HG02759 (cell line): ENCODE data around the gene NTPCR.
A peak's percentile ranks its signal among the peaks of the same experiment; 100 is the strongest.

Source experiments
- ATAC-seq: cut with Tn5 transposase; IDR thresholded peaks from one replicate; pipeline ENCODE4 v1.9.1; 2021; ENCODE audit warnings: mild to moderate bottlenecking, moderate library complexity; ENCODE audit not compliant: unreplicated experiment

NTPCR gene

DNA sequence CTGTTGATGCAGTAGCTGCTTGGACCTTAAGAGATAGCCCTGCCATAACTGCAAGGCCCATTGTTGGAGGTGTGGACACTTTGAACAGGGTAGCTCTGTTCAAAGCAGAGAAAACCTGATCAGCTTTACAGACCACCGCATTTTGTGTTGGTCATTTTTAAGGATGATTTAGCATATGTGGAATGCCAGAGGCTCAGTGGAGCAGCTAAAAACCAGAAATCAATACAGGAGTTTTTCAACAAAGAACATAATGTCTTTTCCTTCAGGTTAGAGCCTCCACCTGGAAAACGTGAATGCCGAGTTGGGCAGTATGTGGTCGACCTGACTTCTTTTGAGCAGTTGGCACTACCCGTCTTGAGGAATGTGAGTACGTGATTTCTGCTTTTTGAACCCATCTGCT is 5.7 kb downstream of the NTPCR start:
- no peak for ATAC-seq

- no peak for ATAC-seq
Observed at GRCh38 chr1:232958067-232958466, 7.7 kb downstream of the NTPCR start.

DNA sequence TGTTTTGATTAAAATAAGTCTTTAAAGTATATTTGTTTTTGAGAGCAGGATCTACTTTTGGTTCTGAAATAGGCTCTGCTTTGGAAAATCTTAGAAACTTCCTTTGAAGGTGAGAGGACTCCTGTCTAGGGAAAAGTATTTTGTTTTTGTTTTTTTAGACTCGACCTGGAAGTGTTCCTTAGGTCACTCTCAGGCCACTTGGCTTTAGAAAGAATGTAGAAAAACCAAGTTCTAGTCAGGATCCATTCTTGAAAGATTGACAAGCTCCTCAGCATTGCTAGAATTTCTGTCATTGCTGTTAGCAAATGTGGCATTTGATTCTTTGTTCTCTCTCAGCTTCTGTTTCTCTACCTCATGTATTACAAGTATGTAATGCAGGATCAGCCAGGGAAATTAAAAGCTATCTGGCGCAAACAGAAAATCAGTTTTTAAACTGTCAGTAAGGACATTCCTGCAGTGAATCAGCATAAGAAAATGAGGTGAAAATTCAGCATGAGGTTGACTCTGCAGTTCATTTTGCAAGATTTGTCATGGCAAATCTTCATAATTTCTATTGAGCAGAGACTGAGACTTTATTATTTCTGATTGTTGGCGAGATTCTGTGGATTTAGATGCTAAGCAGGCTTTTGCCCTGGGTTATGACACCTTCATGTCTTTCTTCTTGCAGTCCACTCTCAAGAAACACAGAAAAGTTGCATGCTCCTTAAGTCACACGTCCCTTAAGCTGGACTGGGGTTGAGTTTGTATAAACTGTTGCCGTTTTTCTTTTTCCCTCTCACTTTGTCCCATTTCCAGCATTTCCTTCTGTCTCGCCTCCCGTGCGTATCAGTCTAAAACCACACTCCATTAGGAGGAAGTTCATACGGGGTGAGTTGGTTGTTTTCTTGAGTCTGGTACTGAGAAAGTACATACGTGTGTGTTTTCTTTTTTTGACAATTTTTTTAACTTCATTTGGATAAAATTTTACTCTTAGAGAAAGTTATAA is 12.6 kb downstream of the NTPCR start:
- no peak for ATAC-seq

DNA sequence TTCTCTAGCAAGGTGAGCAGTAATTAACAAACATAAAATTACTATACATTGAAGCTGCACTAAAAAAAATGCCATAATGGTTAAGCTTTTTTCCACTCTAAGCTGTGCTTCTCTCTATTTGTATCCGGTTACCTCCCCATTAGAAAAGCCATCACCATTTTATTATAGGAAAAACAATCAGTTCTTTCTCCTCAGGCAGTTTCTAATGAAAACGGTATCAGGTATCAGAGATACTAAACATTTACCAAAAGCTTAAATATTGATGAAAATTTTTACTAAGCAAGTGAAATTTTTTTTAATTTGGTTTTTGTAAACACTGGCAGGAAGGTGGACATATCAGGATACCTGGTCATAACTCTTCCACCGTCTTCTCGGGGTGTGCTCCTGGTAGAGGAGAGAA is 14.2 kb downstream of the NTPCR start:
- no peak for ATAC-seq

- ATAC-seq, result peak; percentile 61
Observed at GRCh38 chr1:232965124-232965911, 14.9 kb downstream of the NTPCR start.

GRCh38 chr1:232965912-232966217 is 15.5 kb downstream of the NTPCR start:
- no peak for ATAC-seq

DNA sequence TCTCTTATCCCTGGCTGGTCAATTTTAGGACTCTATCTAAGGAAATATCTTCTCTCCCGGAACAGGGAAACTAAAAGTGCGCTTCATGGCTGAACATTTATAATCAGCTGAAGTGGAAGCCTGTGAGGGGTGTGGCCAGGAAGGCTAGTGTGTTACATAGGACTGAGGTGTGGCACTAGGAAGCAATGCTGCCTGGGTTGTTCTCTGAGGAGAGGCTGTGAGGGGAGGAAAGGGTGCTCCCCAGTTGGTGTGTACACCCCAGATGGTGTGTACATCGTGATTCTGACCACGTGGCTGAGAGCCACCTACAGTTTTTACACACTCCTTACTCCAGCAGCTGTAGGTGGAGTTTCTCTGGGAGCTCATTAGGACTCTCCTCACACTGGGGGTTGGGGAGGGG is 16.3 kb downstream of the NTPCR start:
- ATAC-seq, result no peak

- ATAC-seq, result no peak
Observed at GRCh38 chr1:232968391-232968790, 18.0 kb downstream of the NTPCR start.

- ATAC-seq, result peak; percentile 47
Observed at GRCh38 chr1:232968965-232969364, 18.6 kb downstream of the NTPCR start.

DNA sequence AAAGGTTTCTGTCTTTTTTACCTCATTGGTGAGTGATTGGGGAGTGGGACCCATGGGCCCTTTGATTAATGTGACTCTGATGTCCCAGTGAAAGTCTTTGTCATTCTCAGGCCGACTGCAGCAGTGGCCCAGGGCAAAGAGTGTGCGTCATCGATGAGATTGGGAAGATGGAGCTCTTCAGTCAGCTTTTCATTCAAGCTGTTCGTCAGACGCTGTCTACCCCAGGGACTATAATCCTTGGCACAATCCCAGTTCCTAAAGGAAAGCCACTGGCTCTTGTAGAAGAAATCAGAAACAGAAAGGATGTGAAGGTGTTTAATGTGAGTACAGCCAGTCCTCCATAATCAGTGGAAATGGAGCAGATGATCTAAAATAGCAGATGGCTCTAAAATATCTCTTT is 19.4 kb downstream of the NTPCR start:
- no peak for ATAC-seq

DNA sequence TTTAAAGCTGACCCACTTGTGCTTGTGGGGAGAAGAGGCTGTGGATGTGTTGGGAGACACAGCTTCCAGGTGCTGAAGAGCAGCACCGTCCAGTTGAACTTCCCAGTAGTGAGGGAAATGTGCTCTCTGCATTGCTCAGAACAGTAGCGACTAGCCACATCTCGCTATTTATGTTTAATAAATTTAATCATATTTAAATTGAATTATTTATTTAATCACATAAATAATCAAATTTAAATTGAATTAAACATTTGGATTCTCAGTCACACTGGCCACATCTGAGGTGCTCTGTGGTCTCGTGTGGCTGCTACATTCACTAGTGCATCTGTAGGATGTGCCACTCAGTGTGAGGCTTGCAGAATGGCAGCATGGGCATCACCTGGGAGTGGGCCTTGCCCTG is 20.1 kb downstream of the NTPCR start:
- ATAC-seq, result no peak

DNA sequence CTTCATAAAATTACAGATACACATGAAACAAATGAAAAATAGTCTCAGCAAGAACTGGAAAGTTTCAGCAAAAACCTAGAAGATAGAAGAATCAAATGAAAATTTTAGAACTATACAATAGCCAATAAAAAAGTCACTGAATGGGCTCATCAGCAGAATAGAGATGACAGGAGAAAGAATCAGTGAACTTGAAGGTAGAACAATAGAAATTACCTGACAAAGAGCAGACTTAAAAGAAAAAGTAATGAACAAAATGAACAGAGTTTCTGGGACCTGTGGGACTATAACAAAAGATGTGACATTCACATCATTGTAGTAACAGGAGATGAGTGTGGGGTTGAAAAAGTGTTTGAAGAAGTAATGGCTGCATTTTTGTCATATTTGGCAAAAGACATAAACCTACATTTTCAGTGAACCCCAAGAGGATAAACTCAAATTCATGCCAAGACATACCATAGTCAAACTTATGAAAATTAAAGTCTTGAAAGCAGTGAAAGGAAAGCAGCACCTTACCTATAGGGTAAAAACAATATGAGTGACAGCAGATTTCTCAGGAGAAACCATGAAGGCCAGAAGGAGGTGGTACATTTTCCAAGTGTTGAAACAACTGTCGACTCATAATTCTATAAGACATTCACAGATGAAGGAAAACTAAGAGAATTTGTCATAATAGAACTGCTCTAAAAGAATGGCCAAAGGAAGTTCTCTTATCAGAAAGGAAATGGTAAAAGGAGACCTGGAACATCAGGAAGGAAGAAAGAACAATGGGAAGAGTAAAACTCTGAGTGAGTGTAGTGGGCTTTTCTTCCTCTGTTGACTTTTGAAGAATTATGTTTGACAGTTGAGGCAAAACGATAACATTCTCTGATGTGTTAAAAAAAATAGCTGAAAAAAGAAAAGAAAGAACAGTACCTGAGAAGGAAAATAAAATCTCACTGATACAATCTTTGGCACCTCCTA is 23.5 kb downstream of the NTPCR start:
- no peak for ATAC-seq

- ATAC-seq, result no peak
Observed at GRCh38 chr1:232974971-232975370, 24.6 kb downstream of the NTPCR start.

DNA sequence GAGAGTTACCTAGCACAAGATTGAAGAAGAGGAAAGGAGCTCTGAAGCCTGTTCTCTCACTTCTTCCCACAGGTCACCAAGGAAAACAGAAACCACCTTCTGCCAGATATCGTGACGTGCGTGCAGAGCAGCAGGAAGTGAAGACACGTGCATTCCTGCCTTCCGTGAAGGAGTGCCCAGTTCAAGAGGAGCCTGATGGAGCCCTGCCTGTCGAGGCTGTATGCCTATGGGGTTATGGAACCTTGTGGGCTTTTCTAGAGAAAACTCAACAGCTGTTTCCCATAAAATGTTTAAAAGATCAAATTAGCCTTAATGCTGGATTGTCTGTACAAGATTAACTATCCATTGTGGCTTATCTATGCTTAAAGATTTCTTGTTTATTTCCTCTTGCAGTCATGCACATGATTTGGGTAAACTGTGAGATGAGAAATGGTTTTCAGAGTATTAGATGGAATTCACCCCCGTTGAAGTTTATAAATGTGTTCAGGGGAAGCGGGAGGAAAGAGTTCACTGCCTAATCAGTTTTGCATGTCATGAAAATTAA is 27.8 kb downstream of the NTPCR start:
- no peak for ATAC-seq

DNA sequence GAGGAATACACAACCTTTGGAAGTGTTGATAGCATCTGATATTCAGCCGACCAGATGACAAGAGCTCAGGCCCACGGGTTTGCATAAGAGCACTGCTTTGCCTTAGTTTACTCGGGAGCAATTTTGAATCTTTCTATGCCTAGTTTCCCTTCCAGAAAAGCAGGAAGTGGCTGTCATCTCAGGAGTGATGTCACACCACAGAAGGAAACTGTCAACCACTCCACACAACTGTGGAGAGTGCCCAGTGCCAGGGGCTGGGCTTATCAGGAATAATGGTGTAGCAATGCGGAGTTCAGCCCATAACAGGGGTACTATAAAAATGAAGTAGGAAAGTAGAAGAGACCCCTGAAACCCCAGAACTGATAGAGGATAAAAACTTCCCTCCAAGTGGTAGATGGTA is 28.4 kb downstream of the NTPCR start:
- ATAC-seq, result no peak

DNA sequence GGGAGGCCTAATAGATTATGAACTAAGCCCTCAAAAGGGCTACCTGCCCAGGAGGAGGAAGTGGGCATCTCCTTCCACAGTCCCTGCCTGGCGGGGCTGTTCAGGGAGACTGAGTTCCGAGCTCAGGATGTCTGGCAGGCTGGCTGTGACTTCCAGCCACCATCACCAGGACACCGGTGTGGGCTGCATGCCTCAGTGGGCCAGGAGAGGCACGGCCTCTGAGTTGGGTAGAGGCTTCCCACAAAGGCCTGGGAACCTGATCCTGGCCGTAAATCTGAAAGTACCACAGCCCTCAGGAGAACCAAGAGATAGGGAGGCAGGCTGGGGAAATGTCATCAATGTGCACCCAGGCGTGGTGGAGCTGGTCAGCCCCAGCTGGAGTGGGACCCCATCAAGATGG is 29.1 kb downstream of the NTPCR start:
- ATAC-seq, result no peak

DNA sequence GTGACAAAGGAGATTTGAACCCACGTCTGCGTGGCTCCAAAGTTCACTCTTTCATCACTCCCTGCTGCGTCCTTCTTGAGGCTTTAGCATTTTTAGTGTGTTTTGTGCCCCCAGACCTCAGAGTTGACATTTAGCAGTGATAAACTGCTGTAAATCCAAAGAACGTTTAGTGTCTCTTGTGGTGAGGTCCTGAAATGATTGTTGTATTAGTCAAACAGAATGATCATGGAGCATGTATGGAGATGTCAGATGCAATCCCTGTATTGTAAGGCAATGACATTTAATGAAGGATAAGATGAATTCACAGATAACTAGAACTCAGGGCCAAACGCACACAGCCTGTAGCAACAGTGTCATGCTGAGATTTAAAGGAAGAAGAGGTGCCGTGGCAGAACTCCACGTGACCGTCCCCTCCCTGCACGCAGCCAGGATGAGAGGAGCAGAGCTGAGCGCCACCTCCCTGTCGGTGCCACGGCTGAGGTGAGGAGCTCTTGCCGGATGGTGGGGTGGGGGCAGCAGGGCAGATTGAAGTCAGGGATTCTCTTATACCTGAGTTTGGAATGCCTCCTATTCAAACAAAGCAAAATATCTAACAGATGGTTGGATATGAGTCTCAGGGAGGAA is 30.1 kb downstream of the NTPCR start:
- no peak for ATAC-seq

DNA sequence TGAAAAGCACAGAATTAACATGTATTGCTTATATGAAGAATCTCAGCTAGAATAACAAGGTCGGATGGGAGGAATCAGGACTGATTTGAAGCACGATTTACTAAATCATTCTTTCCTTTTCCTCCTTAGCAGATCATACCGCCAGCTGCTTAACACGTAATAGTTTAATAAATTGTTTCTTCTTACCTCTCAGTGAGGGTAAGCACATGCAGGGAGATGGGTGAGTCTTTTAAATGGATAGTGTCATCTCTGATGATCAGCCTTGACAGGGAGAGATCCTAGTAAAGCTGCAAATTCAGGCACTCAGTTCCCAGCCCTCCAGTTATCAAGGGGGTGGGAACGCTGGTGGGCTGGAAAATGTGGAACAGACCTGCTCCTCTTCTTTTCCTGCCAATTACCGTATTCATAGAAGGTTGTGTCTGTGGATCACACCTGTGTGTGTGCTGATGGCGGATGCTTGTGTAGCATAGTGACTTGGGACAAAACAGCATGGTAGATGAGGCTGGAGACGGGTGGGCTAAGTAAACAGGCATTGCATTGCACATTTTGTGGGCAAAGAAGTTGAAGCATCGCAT is 30.7 kb downstream of the NTPCR start:
- no peak for ATAC-seq

- no peak for ATAC-seq
Observed at GRCh38 chr1:232982238-232982944, 32.0 kb downstream of the NTPCR start.
